ELR (cell line): ENCODE results near the gene ZRANB1.
"Not testable (repeated sequence)": the region's sequence is repeated elsewhere in the genome, so short reads cannot be mapped to it uniquely, and the experiment has no call there.

Experiments used
- DNase-seq: peaks from one replicate; pipeline ENCODE4 v3.0.0-alpha.2; 2015; ENCODE audit warnings: low read depth

Gene ZRANB1

GRCh38 chr10:124963866-124964720 lies 22.2 kb downstream of the ZRANB1 start:
- no peak for DNase-seq

- DNase-seq, result no peak
These were observed 24.1 kb downstream of the ZRANB1 start for GRCh38 chr10:124966008-124966407.

GRCh38 chr10:124967255-124967654 lies 25.3 kb downstream of the ZRANB1 start:
- DNase-seq, result no peak

- DNase-seq, result no peak
These were observed 29.4 kb downstream of the ZRANB1 start for GRCh38 chr10:124971276-124971675.

GRCh38 chr10:124972637-124973036 lies 30.7 kb downstream of the ZRANB1 start:
- DNase-seq, result no peak

- no peak for DNase-seq
These were observed 32.2 kb downstream of the ZRANB1 start for GRCh38 chr10:124974131-124974530.

- DNase-seq, result peak; percentile 71
These were observed 34.1 kb downstream of the ZRANB1 start for GRCh38 chr10:124975977-124976514.

- DNase-seq, result no peak
These were observed 35.2 kb downstream of the ZRANB1 start for GRCh38 chr10:124977161-124977560.

- DNase-seq, result no peak
These were observed 35.9 kb downstream of the ZRANB1 start for GRCh38 chr10:124977648-124978375.

GRCh38 chr10:124978376-124978725 lies 36.4 kb downstream of the ZRANB1 start:
- no peak for DNase-seq

- DNase-seq, result peak; percentile 40
These were observed 41.4 kb downstream of the ZRANB1 start for GRCh38 chr10:124983321-124983720.

GRCh38 chr10:124984376-124984775 lies 42.5 kb downstream of the ZRANB1 start:
- DNase-seq, result no peak

- no peak for DNase-seq
These were observed 43.2 kb downstream of the ZRANB1 start for GRCh38 chr10:124985162-124985561.

GRCh38 chr10:124987788-124988187 lies 45.9 kb downstream of the ZRANB1 start:
- no peak for DNase-seq

GRCh38 chr10:124988753-124989152 lies 46.8 kb downstream of the ZRANB1 start:
- not testable (repeated sequence) for DNase-seq

- DNase-seq, result peak; percentile 73
These were observed 47.6 kb downstream of the ZRANB1 start for GRCh38 chr10:124989526-124989925.

- DNase-seq, result no peak
These were observed 49.0 kb downstream of the ZRANB1 start for GRCh38 chr10:124990671-124991625.

- no peak for DNase-seq
These were observed 49.9 kb downstream of the ZRANB1 start for GRCh38 chr10:124991835-124992234.

- peak; percentile 73 for DNase-seq
These were observed 50.8 kb downstream of the ZRANB1 start for GRCh38 chr10:124992462-124993344.

- no peak for DNase-seq
These were observed 51.4 kb downstream of the ZRANB1 start for GRCh38 chr10:124993345-124993708.
